ENCODE measurements around the gene RASSF1.

Gene RASSF1

DNA sequence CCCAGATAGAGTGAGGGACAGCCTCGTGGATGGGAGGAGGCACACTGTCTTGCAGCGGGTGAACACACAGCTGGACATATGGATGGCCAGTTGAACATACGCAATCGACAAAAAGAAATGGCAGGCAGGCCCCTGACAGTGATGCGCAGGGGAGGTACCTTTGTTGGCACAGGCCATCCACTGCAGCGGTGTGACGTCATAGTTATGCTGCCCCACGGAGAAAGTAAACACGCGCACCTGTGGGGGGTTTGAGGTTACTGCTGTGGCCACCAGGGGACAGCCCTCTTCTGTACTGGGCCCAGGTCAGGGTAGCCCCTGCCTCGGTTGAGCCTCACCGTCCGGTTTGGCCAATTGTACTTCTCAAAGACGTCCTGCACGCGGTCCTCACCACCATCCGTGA, 38.1 kb upstream of the RASSF1 start:
- H2AFZ ChIP-seq (ENCODE audit: low read length): no peak overlapping the region
- no peaks in the 10 kb centered on the region for H3K4me1 ChIP-seq (ENCODE audit: insufficient read depth, low read length, severe bottlenecking)
- TF ChIP-seq, protein P1, sequence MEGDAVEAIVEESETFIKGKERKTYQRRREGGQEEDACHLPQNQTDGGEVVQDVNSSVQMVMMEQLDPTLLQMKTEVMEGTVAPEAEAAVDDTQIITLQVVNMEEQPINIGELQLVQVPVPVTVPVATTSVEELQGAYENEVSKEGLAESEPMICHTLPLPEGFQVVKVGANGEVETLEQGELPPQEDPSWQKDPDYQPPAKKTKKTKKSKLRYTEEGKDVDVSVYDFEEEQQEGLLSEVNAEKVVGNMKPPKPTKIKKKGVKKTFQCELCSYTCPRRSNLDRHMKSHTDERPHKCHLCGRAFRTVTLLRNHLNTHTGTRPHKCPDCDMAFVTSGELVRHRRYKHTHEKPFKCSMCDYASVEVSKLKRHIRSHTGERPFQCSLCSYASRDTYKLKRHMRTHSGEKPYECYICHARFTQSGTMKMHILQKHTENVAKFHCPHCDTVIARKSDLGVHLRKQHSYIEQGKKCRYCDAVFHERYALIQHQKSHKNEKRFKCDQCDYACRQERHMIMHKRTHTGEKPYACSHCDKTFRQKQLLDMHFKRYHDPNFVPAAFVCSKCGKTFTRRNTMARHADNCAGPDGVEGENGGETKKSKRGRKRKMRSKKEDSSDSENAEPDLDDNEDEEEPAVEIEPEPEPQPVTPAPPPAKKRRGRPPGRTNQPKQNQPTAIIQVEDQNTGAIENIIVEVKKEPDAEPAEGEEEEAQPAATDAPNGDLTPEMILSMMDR (IDR thresholded peaks at IDR 0.05; ENCODE audit: low read length): no peak
- no peak for TF ChIP-seq EZH2 (IDR thresholded peaks at IDR 0.05; ENCODE audit: borderline replicate concordance, low read length)
- no peaks in the 10 kb centered on the region for H3K9me3 ChIP-seq (ENCODE audit: low read length)
- no peaks in the 10 kb centered on the region for H3K79me2 ChIP-seq (ENCODE audit: insufficient read depth, low read length)
- H3K9me2 ChIP-seq (ENCODE audit: low read depth, low read length): no peaks in the 10 kb centered on the region
- H3K27ac ChIP-seq (ENCODE audit: low read depth, low read length, poor library complexity, severe bottlenecking): no peak overlapping the region
- H3F3A ChIP-seq (ENCODE audit: insufficient read depth, low read length): no peaks in the 10 kb centered on the region
- no peaks in the 10 kb centered on the region for H4K20me1 ChIP-seq (ENCODE audit: insufficient read depth, low read length)
- no peaks in the 10 kb centered on the region for H3K36me3 ChIP-seq (ENCODE audit: insufficient read depth, low read length)
- no peak overlapping the region for H3K9ac ChIP-seq (ENCODE audit: low read length)
- no peak overlapping the region for H3K4me2 ChIP-seq (ENCODE audit: low read length)
- no peaks in the 10 kb centered on the region for H3K27me3 ChIP-seq (ENCODE audit: insufficient read depth, low read length)
- H3K4me3 ChIP-seq (ENCODE audit: low read depth, low read length, poor library complexity, severe bottlenecking): no peak overlapping the region

DNA sequence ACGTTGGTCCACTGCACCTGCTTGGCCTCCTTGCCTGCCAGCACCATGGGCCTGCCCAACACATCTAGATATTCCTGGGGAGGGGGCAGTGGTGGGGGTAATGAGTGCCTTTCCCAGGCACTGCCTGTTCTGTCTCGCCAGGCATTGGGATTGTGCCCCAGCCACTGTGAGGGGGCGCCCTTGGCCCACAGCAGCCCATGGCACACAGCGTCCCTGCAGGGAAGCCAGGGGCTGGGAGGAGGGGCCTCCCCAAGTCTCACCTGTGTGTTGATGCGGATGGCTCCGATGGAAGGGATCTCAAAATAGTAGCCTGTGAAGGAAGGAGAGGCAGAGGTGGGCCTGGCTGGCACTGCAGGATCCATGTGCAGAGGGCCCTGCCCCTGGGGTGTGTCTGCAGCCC, 37.4 kb upstream of the RASSF1 start:
- H2AFZ ChIP-seq (ENCODE audit: low read length): no peak overlapping the region
- no peak overlapping the region for H3K27ac ChIP-seq (ENCODE audit: low read depth, low read length, poor library complexity, severe bottlenecking)
- no peak overlapping the region for H3K4me3 ChIP-seq (ENCODE audit: low read depth, low read length, poor library complexity, severe bottlenecking)
- H3K4me2 ChIP-seq (ENCODE audit: low read length): no peak overlapping the region
- no peaks in the 10 kb centered on the region for H3K36me3 ChIP-seq (ENCODE audit: insufficient read depth, low read length)
- no peaks in the 10 kb centered on the region for H3K9me3 ChIP-seq (ENCODE audit: low read length)
- no peaks in the 10 kb centered on the region for H3K4me1 ChIP-seq (ENCODE audit: insufficient read depth, low read length, severe bottlenecking)
- H3K9ac ChIP-seq (ENCODE audit: low read length): no peak overlapping the region
- no peaks in the 10 kb centered on the region for H3K79me2 ChIP-seq (ENCODE audit: insufficient read depth, low read length)
- no peaks in the 10 kb centered on the region for H3K27me3 ChIP-seq (ENCODE audit: insufficient read depth, low read length)
- no peaks in the 10 kb centered on the region for H3K9me2 ChIP-seq (ENCODE audit: low read depth, low read length)
- H3F3A ChIP-seq (ENCODE audit: insufficient read depth, low read length): no peaks in the 10 kb centered on the region
- no peak for TF ChIP-seq EZH2 (IDR thresholded peaks at IDR 0.05; ENCODE audit: borderline replicate concordance, low read length)
- TF ChIP-seq, protein P1 (IDR thresholded peaks at IDR 0.05; ENCODE audit: low read length): no peak
- H4K20me1 ChIP-seq (ENCODE audit: insufficient read depth, low read length): no peaks in the 10 kb centered on the region

DNA sequence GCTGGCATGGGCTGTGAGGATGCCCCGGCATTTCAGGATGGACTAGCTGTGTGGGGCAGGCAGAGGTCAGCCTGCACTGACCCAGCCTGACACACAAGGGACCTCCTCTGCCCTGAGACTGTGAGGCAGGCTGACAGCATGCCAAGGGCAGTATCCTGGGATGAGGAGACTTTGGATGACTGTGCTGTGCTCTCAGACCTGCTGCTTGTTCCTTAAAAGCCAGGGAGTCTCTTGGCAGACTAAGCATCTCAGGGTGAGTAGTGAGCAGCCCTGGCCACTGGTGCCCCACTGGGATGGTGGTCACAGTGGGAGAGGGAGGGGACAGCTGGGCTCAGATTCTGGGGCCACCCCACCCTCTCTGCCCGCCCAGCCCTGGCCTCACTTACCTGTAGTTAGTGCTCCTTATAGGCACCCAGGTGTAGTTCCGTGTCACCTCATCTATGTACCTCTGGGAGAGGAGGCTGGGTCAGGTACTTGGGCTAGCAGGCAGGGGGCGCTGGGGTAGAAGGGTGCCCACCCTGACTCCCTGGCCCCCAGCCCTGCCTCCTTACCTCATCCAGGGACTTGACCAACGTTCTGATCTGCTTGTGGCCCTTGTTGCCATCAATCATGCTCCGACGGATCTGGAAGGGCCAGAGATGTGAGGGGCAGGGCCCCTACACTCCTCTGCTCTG, 34.8 kb upstream of the RASSF1 start:
- Histone ChIP-seq H3K36me3 (ENCODE audit: insufficient read depth, low read length) (no peaks in the 10 kb centered on the region), H3K27ac (ENCODE audit: low read depth, low read length, poor library complexity, severe bottlenecking) (no peak overlapping the region), H3K4me3 (ENCODE audit: low read depth, low read length, poor library complexity, severe bottlenecking) (no peak overlapping the region), H3K27me3 (ENCODE audit: insufficient read depth, low read length) (0 out of 2 replicates have a peak, but pooled peaks cover 6% of the 10 kb centered on the region), H3K9ac (ENCODE audit: low read length) (no peak overlapping the region), H3K9me2 (ENCODE audit: low read depth, low read length) (no peaks in the 10 kb centered on the region), H3K79me2 (ENCODE audit: insufficient read depth, low read length) (no peaks in the 10 kb centered on the region), H3K4me2 (ENCODE audit: low read length) (no peak overlapping the region), H2AFZ (ENCODE audit: low read length) (no peak overlapping the region), H3K4me1 (ENCODE audit: insufficient read depth, low read length, severe bottlenecking) (no peaks in the 10 kb centered on the region), H4K20me1 (ENCODE audit: insufficient read depth, low read length) (no peaks in the 10 kb centered on the region), H3K9me3 (ENCODE audit: low read length) (no peaks in the 10 kb centered on the region), H3F3A (ENCODE audit: insufficient read depth, low read length) (no peaks in the 10 kb centered on the region)
- TF ChIP-seq EZH2 (IDR thresholded peaks at IDR 0.05; ENCODE audit: borderline replicate concordance, low read length): no peak
- TF ChIP-seq, protein P1 (IDR thresholded peaks at IDR 0.05; ENCODE audit: low read length): peak; percentile 42; the same call in 1 of the 2 replicates

All from OCI-LY1 (cell line).